ENCODE data around the gene LMF1. TPM values are rescaled to one million over a fixed set of nuclear protein-coding genes. Genes with fewer than 3 reads are reported as not detected.

LMF1 gene
- total RNA-seq, 1 donor from 2014 or later, result 19.6 TPM

GRCh38 chr16:984736-985636, 14.2 kb upstream of the LMF1 start:
- no peak for DNase-seq (ENCODE audit: low spot score)

GRCh38 chr16:984121-984694, 13.4 kb upstream of the LMF1 start:
- no peak for DNase-seq (ENCODE audit: low spot score)

GRCh38 chr16:983044-984030, 12.6 kb upstream of the LMF1 start:
- DNase-seq (ENCODE audit: low spot score), result no peak

- DNase-seq (ENCODE audit: low spot score), result no peak
Observed at GRCh38 chr16:982145-983043, 11.6 kb upstream of the LMF1 start.

- DNase-seq (ENCODE audit: low spot score), result no peak
Observed at GRCh38 chr16:981695-982144, 10.9 kb upstream of the LMF1 start, which contains the start of gene SOX8. Gene SOX8 (plus strand): TSS chr16:981770. CDS start chr16:981923, 153 bp downstream.

GRCh38 chr16:980595-980854, 9.7 kb upstream of the LMF1 start:
- DNase-seq (ENCODE audit: low spot score), result no peak

- DNase-seq (ENCODE audit: low spot score), result no peak
Observed at GRCh38 chr16:979859-980594, 9.2 kb upstream of the LMF1 start.

GRCh38 chr16:979147-979546, 8.4 kb upstream of the LMF1 start:
- no peak for DNase-seq (ENCODE audit: low spot score)

GRCh38 chr16:978403-978802, 7.6 kb upstream of the LMF1 start:
- no peak for DNase-seq (ENCODE audit: low spot score)

- DNase-seq (ENCODE audit: low spot score), result no peak
Observed at GRCh38 chr16:977896-978295, 7.1 kb upstream of the LMF1 start.

- DNase-seq (ENCODE audit: low spot score), result no peak
Observed at GRCh38 chr16:977081-977701, 6.4 kb upstream of the LMF1 start.

GRCh38 chr16:976389-976931, 5.7 kb upstream of the LMF1 start:
- no peak for DNase-seq (ENCODE audit: low spot score)

- no peak for DNase-seq (ENCODE audit: low spot score)
Observed at GRCh38 chr16:975291-975690, 4.5 kb upstream of the LMF1 start.

- no peak for DNase-seq (ENCODE audit: low spot score)
Observed at GRCh38 chr16:974611-975261, 4.0 kb upstream of the LMF1 start.

GRCh38 chr16:974001-974601, 3.3 kb upstream of the LMF1 start:
- no peak for DNase-seq (ENCODE audit: low spot score)

- DNase-seq (ENCODE audit: low spot score), result no peak
Observed at GRCh38 chr16:973366-973765, 2.6 kb upstream of the LMF1 start.

GRCh38 chr16:972316-973002, 1.7 kb upstream of the LMF1 start:
- DNase-seq (ENCODE audit: low spot score), result no peak

- no peak for DNase-seq (ENCODE audit: low spot score)
Observed at GRCh38 chr16:971981-972315, 1.2 kb upstream of the LMF1 start.
